Gastroesophageal sphincter (tissue), 3 donors: Measurements from ENCODE around the gene SYNPR.

Experiments
- EP300 ChIP-seq: sonication (generic); formaldehyde crosslinking; IDR thresholded peaks from one replicate; pipeline ENCODE4 v1.6.1; 2017; ENCODE audit warnings: antibody characterized with exemption, mild to moderate bottlenecking
- POLR2AphosphoS5 ChIP-seq: sonication (generic); formaldehyde crosslinking; IDR thresholded peaks from one replicate; pipeline ENCODE4 v1.6.1; 2017; ENCODE audit warnings: antibody characterized with exemption
- TF ChIP-seq, protein P1 (sequence below), 4 experiments: fragments of 200-600 bp in 2 of 4; fragments of 450-650 bp in 2 of 4; sonication (generic) in 1 of 4; IDR thresholded peaks; one replicate each; pipeline ENCODE4 v1.5.1; 2017 to 2019; ENCODE audit warnings: antibody characterized with exemption in 4 of 4, mild to moderate bottlenecking in 2 of 4, moderate library complexity in 2 of 4

DNA sequence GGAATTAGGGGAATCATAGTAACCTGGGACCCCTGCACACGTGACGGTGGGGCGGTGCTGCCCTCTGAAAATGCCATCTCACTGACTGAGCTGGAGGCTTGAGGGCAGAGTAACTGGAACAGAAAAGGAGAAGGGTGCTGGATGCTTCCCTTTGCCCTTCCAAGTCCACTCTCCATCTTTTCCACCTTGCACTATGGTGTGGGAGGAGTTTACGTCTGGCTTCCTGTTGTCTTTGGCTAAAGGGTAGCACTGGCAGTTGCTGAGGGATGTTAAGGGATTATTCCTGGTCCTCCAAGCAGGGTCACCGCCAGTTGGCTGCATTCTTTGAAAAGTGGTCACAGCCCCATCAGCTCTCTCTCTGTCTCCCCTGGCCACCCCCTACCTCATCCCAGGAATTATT is 245.0 kb downstream of the SYNPR start:
- TF ChIP-seq POLR2AphosphoS5 (no peak), EP300 (no peak)
- TF ChIP-seq, protein P1, sequence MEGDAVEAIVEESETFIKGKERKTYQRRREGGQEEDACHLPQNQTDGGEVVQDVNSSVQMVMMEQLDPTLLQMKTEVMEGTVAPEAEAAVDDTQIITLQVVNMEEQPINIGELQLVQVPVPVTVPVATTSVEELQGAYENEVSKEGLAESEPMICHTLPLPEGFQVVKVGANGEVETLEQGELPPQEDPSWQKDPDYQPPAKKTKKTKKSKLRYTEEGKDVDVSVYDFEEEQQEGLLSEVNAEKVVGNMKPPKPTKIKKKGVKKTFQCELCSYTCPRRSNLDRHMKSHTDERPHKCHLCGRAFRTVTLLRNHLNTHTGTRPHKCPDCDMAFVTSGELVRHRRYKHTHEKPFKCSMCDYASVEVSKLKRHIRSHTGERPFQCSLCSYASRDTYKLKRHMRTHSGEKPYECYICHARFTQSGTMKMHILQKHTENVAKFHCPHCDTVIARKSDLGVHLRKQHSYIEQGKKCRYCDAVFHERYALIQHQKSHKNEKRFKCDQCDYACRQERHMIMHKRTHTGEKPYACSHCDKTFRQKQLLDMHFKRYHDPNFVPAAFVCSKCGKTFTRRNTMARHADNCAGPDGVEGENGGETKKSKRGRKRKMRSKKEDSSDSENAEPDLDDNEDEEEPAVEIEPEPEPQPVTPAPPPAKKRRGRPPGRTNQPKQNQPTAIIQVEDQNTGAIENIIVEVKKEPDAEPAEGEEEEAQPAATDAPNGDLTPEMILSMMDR (IDR thresholded peaks at IDR 0.05): no peak
